Subcutaneous adipose tissue (tissue), 4 donors: ENCODE data around the gene ZDHHC24. TPM values are rescaled to one million over a fixed set of nuclear protein-coding genes. Genes with fewer than 3 reads are reported as not detected.

Experiments
- CTCF ChIP-seq: fragments of 450-650 bp; IDR thresholded peaks from one replicate; pipeline ENCODE4 v1.5.1; 2016; ENCODE audit warnings: low read depth, mild to moderate bottlenecking, control low read depth, antibody characterized with exemption, moderate library complexity
- total RNA-seq, 4 donors: library from RNA; depleted of rRNA; stranded (reverse); fragments of >200 nt; gene quantifications; one replicate each; pipeline ENCODE4 v1.1.0, GENCODE V29; 2016

The ZDHHC24 gene
- total RNA-seq, 4 donors from 2014 or later: 4.4 to 16.4 (median 12.5) TPM

- no peak for TF ChIP-seq CTCF
These were observed 48.6 kb downstream of the ZDHHC24 start for GRCh38 chr11:66497206-66497605.

GRCh38 chr11:66495401-66495854 is 50.4 kb downstream of the ZDHHC24 start:
- no peak for TF ChIP-seq CTCF

GRCh38 chr11:66494935-66495334 is 50.9 kb downstream of the ZDHHC24 start:
- no peak for TF ChIP-seq CTCF

- no peak for TF ChIP-seq CTCF
These were observed 51.4 kb downstream of the ZDHHC24 start for GRCh38 chr11:66494458-66494857.

GRCh38 chr11:66493130-66493529 is 52.7 kb downstream of the ZDHHC24 start:
- no peak for TF ChIP-seq CTCF

- no peak for TF ChIP-seq CTCF
These were observed 53.5 kb downstream of the ZDHHC24 start for GRCh38 chr11:66492161-66492865.

- no peak for TF ChIP-seq CTCF
These were observed 54.4 kb downstream of the ZDHHC24 start for GRCh38 chr11:66491315-66491935.
